Left ventricle myocardium superior (tissue), 1 donor: ENCODE measurements around the gene SMIM14. TPM values are rescaled to one million over a fixed set of nuclear protein-coding genes. Genes with fewer than 3 reads are reported as not detected.
"Not testable (repeated sequence)": the region's sequence is repeated elsewhere in the genome, so short reads cannot be mapped to it uniquely, and the experiment has no call there.

Experiments used
- ATAC-seq: fragments of 200-7000 bp; cut with Tn5 transposase; one replicate; pipeline ENCODE4 v1.9.1; 2020; ENCODE audit warnings: mild to moderate bottlenecking, moderate library complexity
- DNase-seq: peaks from one replicate; pipeline ENCODE4 v3.0.0-alpha.2; 2020
- intact Hi-C: fragments of 100-400 bp; cut with micrococcal nuclease; formaldehyde crosslinking; loops from one replicate; pipeline ENCODE4 v1.11.0; 2022
- total RNA-seq: library from RNA; stranded (reverse); fragmentation: NEBNext Ultra II Directional; extraction: Animal tissue kit (Norgen Biotek cat#: 25700); gene quantifications from one replicate; pipeline ENCODE4 v1.2.1, GENCODE V29; 2021
- donor health status: DM: no; HTN: yes; CAD: no; lungs with severe emphysema.

SMIM14 gene
- total RNA-seq, 1 donor from 2014 or later = 8.7 TPM

DNA sequence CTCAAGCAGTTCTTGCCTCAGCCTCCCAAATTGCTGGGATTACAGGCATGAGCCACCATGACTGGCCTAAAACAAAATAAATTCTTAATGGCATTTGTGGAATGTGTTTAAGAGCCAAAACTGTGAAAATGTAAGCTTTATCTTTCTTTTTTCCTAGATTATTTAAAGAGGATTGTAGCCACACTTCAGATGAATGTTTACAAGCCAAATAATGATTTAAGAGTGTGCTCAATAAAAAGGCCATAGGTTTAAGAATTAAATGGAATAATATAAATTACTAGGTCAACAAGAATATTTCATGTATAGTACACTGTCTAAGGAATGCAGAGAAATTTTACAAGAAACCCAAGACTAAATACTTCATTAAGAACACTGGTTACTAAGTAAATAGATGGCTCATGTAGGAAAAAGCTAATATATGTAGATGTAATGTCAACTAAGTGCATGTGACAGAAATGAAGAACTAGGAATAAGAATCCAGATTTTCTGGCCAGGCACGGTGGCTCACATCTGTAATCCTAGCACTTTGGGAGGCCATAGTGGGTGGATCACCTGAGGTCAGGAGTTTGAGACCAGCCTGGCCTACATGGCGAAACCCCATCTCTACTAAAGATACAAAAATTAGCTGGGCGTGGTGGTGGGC lies 90.1 kb downstream of the SMIM14 start:
- DNase-seq (no peak), ATAC-seq (no peak)
- intact Hi-C loops = no loop called here

DNA sequence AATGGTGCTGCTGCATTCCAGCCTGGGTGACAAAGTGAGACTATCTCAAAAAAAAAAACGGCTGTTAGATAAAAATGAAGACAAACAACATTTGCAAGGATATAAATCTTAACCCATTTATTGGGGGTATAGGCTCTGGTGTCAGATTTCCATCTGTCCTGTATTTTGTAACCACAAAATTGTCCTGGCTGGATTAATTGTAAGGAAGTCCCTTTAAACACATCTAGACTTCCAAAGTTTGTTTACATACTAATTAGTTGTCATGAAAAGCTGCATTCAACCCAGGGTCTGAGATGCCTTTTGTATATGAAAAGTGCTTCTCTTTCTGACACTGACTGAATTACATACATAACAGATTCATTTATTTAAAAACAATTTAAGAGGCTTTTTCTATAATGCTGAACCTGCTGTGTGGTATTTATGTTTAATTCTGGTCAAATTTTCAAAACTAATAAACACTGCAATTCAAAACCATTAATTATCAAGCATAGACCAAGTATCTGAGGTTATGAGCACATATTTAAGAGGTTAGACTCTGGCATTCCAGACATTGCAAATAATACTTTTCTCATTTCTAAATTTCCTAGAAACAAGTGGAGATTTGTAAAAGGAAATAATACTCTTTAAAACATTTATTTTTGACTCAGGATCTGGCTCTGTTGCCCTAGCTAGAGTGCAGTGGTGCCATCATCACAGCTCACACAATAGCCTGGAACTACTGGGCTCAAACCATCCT lies 93.9 kb downstream of the SMIM14 start:
- no peak for DNase-seq
- intact Hi-C loops = no loop called here
- no peak for ATAC-seq

DNA sequence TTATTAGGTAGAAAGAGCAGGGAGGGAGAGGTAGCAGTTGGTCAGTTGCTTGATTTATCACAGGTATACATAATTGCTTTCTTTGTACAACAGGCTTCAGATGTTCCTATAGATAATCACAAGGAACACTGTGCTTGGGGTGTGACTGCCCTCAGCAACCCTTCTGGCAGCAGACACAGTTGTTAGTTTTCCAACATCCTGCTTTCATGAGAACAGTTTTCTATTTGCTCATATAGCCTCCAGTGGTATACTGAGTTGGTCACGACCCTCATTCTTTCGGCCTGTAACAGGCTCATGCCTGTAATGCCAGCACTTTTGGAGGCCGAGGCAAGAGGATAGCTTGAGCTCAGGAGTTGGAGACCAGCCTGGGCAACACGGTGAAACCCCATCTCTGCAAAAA lies 94.6 kb downstream of the SMIM14 start:
- intact Hi-C loops, DNase-seq, ATAC-seq: not testable (repeated sequence)

DNA sequence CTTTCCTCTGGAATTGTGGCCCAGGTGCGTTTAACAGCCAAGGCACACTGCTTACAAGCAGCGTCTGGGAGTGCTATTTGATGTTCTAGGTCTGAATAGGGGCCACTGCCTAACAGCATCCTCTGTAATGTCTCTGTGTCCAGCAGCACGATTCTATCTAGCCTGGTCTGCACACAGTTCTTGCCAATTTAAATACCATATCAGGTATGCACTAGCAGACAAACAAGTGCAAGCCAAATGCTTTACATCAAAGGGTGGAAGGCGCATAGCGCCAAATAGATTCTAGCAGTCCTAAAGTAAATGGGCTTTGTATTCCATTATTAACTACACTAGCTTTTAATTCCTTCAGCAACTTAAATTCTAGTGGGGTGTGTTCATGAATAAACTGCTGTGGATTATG lies 95.6 kb downstream of the SMIM14 start:
- ATAC-seq = no peak
- DNase-seq = no peak
- intact Hi-C loops = no loop called here

DNA sequence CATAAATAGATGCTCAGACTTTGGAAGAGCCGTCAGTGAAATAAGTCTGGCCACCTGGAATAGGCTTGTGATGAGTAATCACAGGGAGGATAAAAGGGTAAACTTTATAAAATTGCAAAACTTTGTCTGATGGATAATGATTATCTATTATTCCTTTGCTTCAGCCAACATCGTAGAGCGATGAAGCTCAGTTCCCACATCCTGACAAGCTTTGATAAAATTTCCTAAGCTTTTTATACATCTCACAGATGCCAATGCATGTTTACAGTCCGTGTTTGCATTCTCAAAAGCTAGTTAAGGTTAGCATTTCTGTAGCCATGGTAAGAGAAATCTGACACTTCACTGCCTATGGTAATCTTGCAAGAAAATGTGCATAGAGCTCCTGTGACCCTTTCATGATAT lies 96.1 kb downstream of the SMIM14 start:
- intact Hi-C loops = no loop called here
- DNase-seq = no peak

DNA sequence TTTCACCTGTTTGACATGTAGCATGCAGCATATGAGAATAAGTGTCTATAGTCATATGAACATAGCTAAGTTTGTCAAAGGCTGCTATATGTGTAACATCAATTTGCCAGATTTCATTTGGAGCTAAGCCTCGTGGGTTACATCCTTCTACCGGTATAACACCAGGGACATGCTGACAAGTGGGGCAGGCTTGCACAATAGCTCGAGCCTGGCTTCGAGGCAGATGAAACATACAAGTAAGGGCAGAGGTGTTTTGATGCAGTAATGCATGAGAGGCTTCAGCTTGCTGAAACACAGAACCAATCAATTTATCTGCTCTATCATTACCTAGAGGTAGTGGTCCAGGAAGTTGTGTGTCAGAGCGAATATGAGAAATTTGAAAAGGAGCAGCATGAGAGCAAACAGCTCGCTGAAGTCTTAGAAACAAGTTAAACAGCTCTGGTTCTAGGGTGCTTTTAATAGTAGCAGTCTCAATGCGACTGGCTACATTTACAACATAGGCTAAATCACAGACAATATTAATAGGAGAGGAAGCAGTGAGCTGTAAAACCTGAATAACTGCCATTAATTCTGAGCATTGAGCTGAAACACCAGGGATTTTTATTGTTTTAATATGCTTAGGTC lies 96.6 kb downstream of the SMIM14 start:
- ATAC-seq (no peak), DNase-seq (no peak)
- intact Hi-C loops = no loop called here

More for the DNA sequence above, 96.1 kb downstream of the SMIM14 start:
- no peak for ATAC-seq

DNA sequence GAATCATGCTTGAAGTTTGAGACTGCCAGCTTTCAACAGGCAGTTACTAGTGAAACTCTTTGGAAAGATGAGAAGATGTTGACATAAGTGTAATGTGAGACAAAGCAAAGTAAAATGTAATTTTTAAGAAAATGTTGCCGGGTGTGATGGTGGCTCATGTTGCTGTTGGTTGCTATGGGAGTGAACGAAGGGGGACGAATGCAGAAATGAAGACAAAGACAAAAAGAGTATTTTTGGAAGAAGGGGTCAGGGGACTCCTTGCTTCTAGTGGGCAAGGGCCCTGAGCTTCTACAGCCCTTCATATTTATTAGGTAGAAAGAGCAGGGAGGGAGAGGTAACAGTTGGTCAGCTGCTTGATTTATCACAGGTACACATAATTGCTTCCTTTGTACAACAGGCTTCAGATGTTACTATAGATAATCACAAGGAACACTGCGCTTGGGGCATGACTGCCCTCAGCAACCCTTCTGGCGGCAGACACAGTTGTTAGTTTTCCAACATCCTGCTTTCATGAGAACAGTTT lies 99.5 kb downstream of the SMIM14 start:
- no peak for ATAC-seq
- DNase-seq = no peak
- intact Hi-C loops = no loop called here

DNA sequence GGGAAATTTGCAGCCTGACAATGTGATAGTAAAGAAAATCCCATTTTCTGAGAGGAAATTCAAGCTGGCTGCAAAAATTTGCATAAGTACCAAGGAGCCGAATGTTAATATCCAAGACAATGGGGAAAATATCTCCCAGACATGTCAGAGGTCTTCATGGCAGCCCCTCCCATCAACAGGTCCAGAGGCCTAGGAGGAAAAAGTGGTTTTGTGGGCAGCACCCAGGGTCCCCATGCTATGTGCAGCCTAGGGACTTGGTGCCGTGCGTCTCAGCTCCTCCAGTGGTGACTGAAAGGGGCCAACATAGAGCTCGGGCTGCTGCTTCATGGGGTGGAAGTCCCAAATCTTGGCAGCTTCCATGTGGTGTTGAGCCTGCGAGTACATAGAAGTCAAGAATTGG lies 105.1 kb downstream of the SMIM14 start:
- ATAC-seq (no peak), DNase-seq (no peak)
- intact Hi-C loops = no loop called here

DNA sequence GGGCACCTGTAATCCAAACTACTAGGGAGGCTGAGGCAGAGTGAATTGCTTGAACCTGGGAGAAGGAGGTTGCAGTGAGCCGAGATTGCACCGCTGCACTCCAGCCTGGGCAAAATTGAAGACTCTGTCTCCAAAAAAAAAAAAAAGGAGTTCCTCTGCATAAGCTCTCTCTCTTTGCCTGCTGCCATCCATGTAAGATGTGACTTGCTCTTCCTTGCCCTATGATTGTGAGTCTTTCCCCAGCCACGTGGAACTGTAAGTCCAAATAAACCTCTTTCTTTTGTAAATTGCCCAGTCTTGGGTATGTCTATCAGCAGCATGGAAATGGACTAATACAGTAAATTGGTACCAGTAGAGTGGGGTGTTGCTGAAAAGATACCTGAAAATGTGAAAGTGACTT lies 106.4 kb downstream of the SMIM14 start:
- intact Hi-C loops, ATAC-seq, DNase-seq: not testable (repeated sequence)

DNA sequence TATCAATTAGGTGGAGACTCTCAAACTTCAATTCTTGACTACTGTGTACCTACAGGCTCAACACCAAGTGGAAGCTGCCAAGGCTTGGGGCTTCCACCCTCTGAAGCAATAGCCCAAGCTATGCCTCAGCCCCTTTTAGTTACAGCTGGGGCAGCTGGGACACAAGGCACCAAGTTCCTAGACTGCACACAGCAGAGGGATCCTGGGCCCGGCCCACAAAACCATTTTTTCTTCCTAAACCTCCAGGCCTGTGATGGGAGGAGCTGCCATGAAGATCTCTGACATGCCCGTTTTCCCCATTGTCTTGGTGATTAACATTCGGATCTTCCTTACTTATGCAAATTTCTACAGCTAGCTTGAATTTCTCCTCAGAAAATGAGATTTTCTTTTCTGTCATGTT lies 108.0 kb downstream of the SMIM14 start:
- ATAC-seq = no peak
- intact Hi-C loops = no loop called here

DNA sequence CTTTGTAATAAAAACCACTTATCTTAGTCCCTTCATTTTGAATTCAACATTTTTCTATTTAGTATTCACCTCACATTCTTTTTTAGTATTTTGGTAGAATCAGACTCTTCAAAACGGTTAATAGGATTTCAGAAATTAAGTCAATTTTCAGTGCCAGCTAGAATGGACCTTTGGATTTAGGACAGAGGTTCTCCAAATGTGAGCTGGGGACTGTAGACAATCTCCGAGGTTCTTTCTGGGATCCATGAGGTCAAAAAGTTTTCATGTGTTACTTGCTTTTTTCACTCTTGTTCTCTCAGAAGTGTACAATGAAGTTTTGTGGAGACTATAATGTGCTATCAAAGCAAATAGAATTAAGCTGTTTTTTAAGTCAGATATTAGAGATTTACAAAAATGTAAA lies 109.1 kb downstream of the SMIM14 start:
- no peak for DNase-seq
- intact Hi-C loops = no loop called here
- no peak for ATAC-seq

More for the DNA sequence above, 108.0 kb downstream of the SMIM14 start:
- no peak for DNase-seq

DNA sequence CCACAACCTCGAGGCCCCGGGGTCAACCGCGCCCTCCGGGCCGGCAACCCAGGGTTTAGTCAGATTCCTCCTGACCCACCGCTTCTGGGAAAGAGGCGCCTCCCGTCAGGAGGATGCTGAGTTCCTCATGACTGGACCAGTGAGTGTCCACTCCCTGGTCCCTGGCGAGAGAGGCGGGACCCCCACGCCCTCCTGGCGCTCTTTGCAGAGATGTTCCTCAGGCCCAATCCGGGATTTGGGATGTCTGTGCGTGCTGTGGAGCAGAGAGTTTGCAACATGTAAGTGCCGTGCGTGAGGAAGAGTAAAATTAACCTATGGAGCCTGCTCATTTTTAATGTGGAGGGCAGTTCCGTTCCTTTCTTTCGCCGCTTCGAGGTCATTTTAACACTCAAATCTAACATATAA lies 110.6 kb downstream of the SMIM14 start:
- DNase-seq (no peak), ATAC-seq (peak; percentile 59)
- intact Hi-C loops = no loop called here

DNA sequence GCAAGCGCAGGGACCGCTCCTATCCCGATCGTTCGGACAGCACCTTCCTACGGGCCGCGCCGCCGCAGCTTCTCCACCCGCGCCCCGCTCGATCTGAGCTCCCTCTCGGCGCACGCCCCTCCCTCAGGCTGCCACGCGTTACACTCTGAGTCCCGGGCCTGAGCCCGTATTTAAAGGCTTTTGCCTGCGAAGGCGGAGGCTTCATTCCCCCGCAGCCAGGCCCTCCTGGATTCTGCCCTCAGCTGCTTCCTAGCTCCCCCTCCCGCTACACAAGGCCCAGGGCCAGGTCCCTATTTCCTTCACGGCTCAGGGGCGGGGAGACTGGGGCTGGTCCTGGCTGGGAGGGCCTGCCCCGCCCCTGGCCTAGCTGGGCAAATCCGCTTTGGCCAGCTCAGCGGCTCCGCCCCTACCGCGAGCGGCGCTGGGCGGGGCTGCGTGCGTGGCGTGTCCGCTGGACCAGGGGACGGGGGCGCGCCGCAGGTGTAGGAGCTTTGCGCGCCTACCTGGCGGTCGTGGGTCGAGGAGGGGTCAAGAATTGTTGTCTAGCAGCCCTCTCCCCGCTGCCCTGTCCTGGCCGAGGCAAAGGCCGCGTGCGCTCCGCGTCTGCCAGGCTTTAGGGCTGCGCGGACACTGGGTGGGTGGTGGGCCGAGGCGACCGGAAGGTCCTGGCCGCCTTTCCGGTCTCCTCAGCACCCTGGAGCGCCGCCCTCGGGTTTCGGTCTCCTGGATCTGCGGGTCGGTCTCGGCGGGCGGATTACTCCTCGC lies 111.2 kb downstream of the SMIM14 start, which contains the start of gene UGDH:
Gene UGDH (minus strand): TSS at position 144 of the 765 bp plus-strand sequence. CDS start 5,927 bp downstream, outside the sequence.
- intact Hi-C loops = no loop called here

DNA sequence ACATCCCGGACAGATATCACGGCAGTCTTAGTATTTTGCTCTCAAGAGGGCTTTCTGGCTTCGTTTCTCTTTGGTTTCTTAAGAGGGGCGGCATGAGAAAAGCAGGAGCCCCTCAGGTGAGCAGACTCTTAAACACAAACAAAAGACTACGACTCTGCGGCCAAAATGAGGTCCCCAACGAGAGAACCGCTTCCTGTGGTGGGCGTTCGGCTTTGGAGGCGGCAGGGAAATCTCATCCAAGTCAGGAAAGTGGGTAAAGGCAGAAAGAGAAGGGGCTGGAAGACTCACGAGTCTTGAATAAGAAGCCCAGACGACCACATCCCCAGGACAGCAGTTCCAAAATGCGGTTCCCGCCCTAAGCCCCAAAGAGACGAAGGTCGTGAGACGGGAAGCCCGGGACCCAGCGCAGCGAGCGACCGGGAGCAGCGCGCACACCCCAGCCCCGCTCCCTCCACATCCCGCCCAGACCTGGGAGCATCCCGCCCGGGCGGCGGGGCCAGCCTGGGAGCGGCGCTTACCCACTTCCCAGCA lies 111.8 kb downstream of the SMIM14 start:
- ATAC-seq = no peak
- DNase-seq = no peak
- intact Hi-C loops = no loop called here

More for the DNA sequence above, 111.2 kb downstream of the SMIM14 start, which contains the start of gene UGDH:
- DNase-seq (peak; percentile 98), ATAC-seq (peak; percentile 99)

DNA sequence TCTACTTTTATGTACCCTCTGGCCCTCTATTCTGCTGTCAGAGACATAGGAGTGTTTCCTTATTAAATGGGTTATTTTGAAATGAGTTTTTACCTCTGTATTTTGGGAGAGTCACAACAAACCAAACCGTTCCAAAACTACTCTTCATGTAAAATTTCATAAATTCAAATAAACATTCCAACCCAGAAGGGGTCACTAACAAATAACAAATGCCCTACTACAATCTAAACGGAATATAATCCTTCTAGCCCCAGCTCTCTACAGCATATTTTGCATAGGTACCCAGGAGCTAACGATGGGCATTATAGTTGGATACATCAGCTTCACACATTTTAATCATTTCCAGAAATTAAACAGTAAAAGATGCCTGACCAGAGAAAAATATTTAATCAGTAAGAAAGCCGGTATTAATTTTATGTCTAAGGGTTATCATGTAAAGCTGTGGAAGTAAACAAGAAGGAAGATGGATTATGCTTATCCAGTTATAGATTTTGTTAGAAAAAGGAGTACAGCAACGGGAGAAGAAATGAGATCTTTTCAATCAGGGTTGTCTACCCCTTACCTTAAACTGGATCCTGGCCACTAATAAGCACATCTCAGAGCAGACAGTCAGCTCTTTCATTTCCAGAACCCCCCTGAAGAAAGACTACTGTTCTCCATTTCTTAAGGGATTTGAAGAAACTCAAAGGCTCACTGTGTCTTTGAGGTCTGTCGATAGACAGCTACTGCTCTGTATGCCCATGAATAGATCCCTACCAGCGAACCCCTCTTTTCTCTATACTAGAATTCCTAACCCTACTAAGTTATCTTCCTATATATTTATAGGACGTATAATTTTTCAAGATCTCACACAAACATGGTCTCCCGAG lies 112.6 kb downstream of the SMIM14 start:
- DNase-seq = no peak
- intact Hi-C loops = no loop called here
- no peak for ATAC-seq

DNA sequence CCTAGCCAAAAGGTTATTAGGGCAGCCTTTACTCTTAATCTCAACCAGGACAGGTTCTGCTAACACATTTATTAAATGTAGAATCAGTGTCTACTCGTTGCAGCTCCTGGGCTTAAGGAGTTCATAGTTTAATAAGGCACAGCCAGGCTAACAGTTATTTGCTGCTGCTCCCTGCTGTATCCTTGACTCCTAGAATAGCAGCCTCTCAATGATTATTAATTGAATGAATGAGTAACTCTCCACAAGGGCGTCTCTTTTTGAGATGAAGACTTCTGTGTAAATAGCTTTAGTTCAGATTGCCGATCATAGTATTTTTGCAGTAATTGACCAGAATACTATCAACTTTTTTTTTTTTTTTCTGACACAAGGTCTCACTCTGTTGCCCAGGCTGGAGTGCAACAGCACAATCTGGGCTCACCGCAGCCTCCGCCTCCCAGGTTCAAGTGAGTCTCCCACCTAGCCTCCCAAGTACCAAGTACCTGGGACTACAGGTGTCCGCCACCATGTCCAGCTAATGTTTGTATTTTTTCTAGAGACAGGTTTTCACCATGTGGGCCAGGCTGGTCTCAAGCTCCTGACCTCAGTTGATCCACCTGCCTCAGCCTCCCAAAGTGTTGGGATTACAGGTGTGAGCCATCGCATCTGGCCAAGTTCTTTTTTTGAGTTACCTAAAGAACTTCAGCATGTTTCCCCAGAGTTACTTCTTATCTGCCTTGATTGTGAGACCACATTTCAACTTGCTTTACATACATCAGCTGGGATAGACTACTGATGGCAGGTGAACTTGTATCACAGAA lies 114.3 kb downstream of the SMIM14 start:
- intact Hi-C loops = no loop called here

DNA sequence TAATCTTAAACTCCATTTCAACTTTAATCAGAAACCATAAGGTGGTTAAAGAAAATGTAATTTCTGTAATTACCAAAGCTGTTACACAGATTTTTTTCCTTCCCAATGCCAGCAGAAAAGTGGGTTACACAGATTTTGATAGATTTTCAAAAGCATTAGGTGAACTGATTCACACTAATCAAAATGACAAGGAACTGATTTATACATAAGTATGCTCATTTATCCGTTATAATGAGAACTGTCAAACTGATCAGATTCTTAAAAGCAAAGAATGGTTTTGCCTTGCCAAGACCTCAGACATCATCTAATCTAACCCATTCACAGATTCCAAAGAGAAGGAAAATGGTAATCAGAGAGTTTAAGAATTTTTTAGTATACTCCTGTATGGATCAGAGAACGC lies 116.6 kb downstream of the SMIM14 start:
- intact Hi-C loops = no loop called here
- DNase-seq (no peak), ATAC-seq (no peak)

More for the DNA sequence above, 114.3 kb downstream of the SMIM14 start:
- ATAC-seq = no peak
- no peak for DNase-seq
